ENCODE measurements around the gene STK38. TPM values are rescaled to one million over a fixed set of nuclear protein-coding genes. Genes with fewer than 3 reads are reported as not detected.

The STK38 gene
- total and polyA plus RNA-seq, 2 of the 8 experiments (the other 6 are each of a cell fraction or from before 2014, with no cell fraction given) = 8.1 to 19.8 TPM

- H2BK15ac ChIP-seq (ENCODE audit: low read length) = no peak overlapping the region
- no peak for DNase-seq (ENCODE audit: low read depth in 1 of 2, low spot score in 2 of 2)
- no peak overlapping the region for H3K9ac ChIP-seq (replicated peaks in 1 of 4; ENCODE audit: extremely low read depth in 1 of 4, low read depth in 3 of 4, low read length in 3 of 4)
- no peak overlapping the region for H2AK5ac ChIP-seq (ENCODE audit: low read depth, low read length)
- H3K4me1 ChIP-seq (replicated peaks in 1 of 4; ENCODE audit: control insufficient read depth in 3 of 4, insufficient read depth in 4 of 4, low read length in 3 of 4) = peaks cover 0 to 5% (median 0%) of the 10 kb centered on the region in 4 experiments; a peak in 1 of 7 replicates
- no peak overlapping the region for H2BK5ac ChIP-seq (ENCODE audit: low read depth, low read length)
- H3K27ac ChIP-seq (ENCODE audit: low read depth, low read length) = no peak overlapping the region
- no peak for FAIRE-seq
- no peaks in the 10 kb centered on the region for H4K20me1 ChIP-seq (replicated peaks in 1 of 2; ENCODE audit: control insufficient read depth in 1 of 2, insufficient read depth in 2 of 2, low read length in 2 of 2)
- H2BK120ac ChIP-seq (replicated peaks; ENCODE audit: low read depth, low read length) = no peak overlapping the region
- TF ChIP-seq SP4 (IDR thresholded peaks at IDR 0.05; ENCODE audit: low read length) = no peak
- TF ChIP-seq CTBP2 (IDR thresholded peaks at IDR 0.05; ENCODE audit: borderline replicate concordance, insufficient read depth, insufficient read length, low read length) = no peak
- no peak for TF ChIP-seq ATF2 (IDR thresholded peaks at IDR 0.05; ENCODE audit: low read length)
- no peak for TF ChIP-seq CHD1 (IDR thresholded peaks at IDR 0.05; ENCODE audit: low read depth, low read length)
- no peak for TF ChIP-seq SIX5 (IDR thresholded peaks at IDR 0.05; ENCODE audit: low read depth, low read length)
- no peak for TF ChIP-seq SP2 (IDR thresholded peaks at IDR 0.05; ENCODE audit: low read length)
- TF ChIP-seq KDM1A (IDR thresholded peaks at IDR 0.05; ENCODE audit: borderline replicate concordance, low read length) = no peak
- TF ChIP-seq SIN3A (conservative IDR thresholded peaks at IDR 0.05 in 1 of 2, IDR thresholded peaks at IDR 0.05 in 1 of 2; ENCODE audit: low read depth in 1 of 2, low read length in 2 of 2) = no peak
- TF ChIP-seq KDM4A (IDR thresholded peaks at IDR 0.05; ENCODE audit: low read depth, low read length, severe bottlenecking) = no peak
- no peak overlapping the region for H3K56ac ChIP-seq (replicated peaks; ENCODE audit: insufficient read length, low read depth, low read length)
- no peak overlapping the region for H3K23ac ChIP-seq (ENCODE audit: insufficient read length)
- no peak overlapping the region for H3K4ac ChIP-seq (replicated peaks; ENCODE audit: insufficient read length, low read depth, low read length)
- no peak overlapping the region for H2BK20ac ChIP-seq (ENCODE audit: low read length)
- H3K36me3 ChIP-seq (ENCODE audit: control insufficient read depth in 2 of 4, insufficient read depth in 4 of 4, low read length in 3 of 4) = peaks cover 0 to 6% (median under 1%) of the 10 kb centered on the region in 4 experiments; a peak in 2 of 8 replicates
- H3K4me3 ChIP-seq (ENCODE audit: extremely low read depth in 1 of 4, insufficient read depth in 2 of 4, low read depth in 3 of 4, low read length in 4 of 4) = no peak overlapping the region
- H3K14ac ChIP-seq (ENCODE audit: insufficient read length) = no peak overlapping the region
- H3K79me1 ChIP-seq (ENCODE audit: low read depth, low read length) = no peaks in the 10 kb centered on the region
- H3K18ac ChIP-seq (ENCODE audit: extremely low read depth, low read length) = no peak overlapping the region
- no peaks in the 10 kb centered on the region for H3K23me2 ChIP-seq (ENCODE audit: low read depth, low read length)
- H4K5ac ChIP-seq (ENCODE audit: insufficient read length, low read depth, low read length) = no peak overlapping the region
- H4K8ac ChIP-seq (ENCODE audit: extremely low read depth, insufficient read depth, low read length) = no peak overlapping the region
- 95% methylated on average over 3 of the region's 3 CpGs; no CpG with 5 or more reads in 1 of the 2 experiments for WGBS, 2 experiments (ENCODE audit: extremely low coverage in 1 of 2, insufficient coverage in 1 of 2, insufficient read length in 1 of 2, insufficient replicate concordance in 2 of 2, low coverage in 1 of 2, low lambda C conversion rate in 2 of 2, missing lambda C conversion rate in 1 of 2)
- H3K9me3 ChIP-seq (ENCODE audit: insufficient read depth in 2 of 2, low read depth in 1 of 2, low read length in 1 of 2) = no peaks in the 10 kb centered on the region
- ChIA-PET POLR2A (ENCODE audit: partially characterized antibody) (interaction anchor here (0.6 kb wide), 1 partner anchor 12 kb away, joined by 3 read pairs; no protein-coding TSS in a partner anchor), CTCF (ENCODE audit: partially characterized antibody) (no interaction called here)
- no peak overlapping the region for H2BK12ac ChIP-seq (ENCODE audit: low read depth, low read length)
- H4K91ac ChIP-seq (replicated peaks; ENCODE audit: insufficient read length, low read length) = no peak overlapping the region
- H3K4me2 ChIP-seq (ENCODE audit: insufficient read depth in 1 of 2, low read depth in 2 of 2, low read length in 2 of 2) = no peak overlapping the region
- no peak overlapping the region for H2AFZ ChIP-seq (ENCODE audit: low read length)
- no peaks in the 10 kb centered on the region for H3K27me3 ChIP-seq (replicated peaks in 1 of 4; ENCODE audit: control insufficient read depth in 3 of 4, extremely low read depth in 1 of 4, insufficient read depth in 3 of 4, low read length in 3 of 4)
- peaks cover 0 to 45% of the 10 kb centered on the region in 2 experiments; a peak in 3 of 4 replicates for H3K79me2 ChIP-seq (ENCODE audit: control insufficient read depth in 1 of 2, insufficient read depth in 2 of 2, low read length in 2 of 2)
Observed at GRCh38 chr6:36467625-36468024, 79.7 kb downstream of the STK38 start.

Measured in H1 (cell line).